ENCODE measurements around the gene MKNK1.

- no peak for TF ChIP-seq EP300 (IDR thresholded peaks at IDR 0.05)
- no peak for TF ChIP-seq CTCF (IDR thresholded peaks at IDR 0.05)
Observed at GRCh38 chr1:46550751-46551231, 53.3 kb downstream of the MKNK1 start.

Measured in suprapubic skin (tissue), 3 donors.